Osteoblast (primary cell): ENCODE results near the gene TIMP3. TPM values are rescaled to one million over a fixed set of nuclear protein-coding genes. Genes with fewer than 3 reads are reported as not detected.
A peak's percentile ranks its signal among the peaks of the same experiment; 100 is the strongest.

ENCODE experiments used
- DNase-seq: peaks from one replicate; pipeline ENCODE4 v3.0.0; 2011; ENCODE audit warnings: low spot score, mixed read lengths; ENCODE audit not compliant: insufficient read length; ENCODE audit errors: missing footprints
- H2AFZ ChIP-seq: 2 replicates; pipeline ENCODE4 v1.6.0; 2011; ENCODE audit warnings: mild to moderate bottlenecking, low read length
- H3K27ac ChIP-seq: 2 replicates; pipeline ENCODE4 v1.5.1; 2011; ENCODE audit warnings: mild to moderate bottlenecking, low read depth, low read length, moderate library complexity
- H3K27me3 ChIP-seq: 2 replicates; pipeline ENCODE4 v1.6.0; 2012; ENCODE audit warnings: mild to moderate bottlenecking, control low read depth, inconsistent platforms, low read length, moderate library complexity; ENCODE audit not compliant: insufficient read depth
- H3K36me3 ChIP-seq: 2 replicates; pipeline ENCODE4 v1.5.1; 2011; ENCODE audit warnings: mild to moderate bottlenecking, low read length, control low read depth, moderate library complexity; ENCODE audit not compliant: insufficient read depth
- H3K4me1 ChIP-seq: 2 replicates; pipeline ENCODE4 v1.5.1; 2011; ENCODE audit warnings: mild to moderate bottlenecking, low read length, control low read depth, moderate library complexity; ENCODE audit not compliant: insufficient read depth
- H3K4me2 ChIP-seq: 2 replicates; pipeline ENCODE4 v1.6.0; 2011; ENCODE audit warnings: mild to moderate bottlenecking, low read length; ENCODE audit not compliant: insufficient read depth
- H3K4me3 ChIP-seq: fragments of 200-600 bp; sonication (generic); 3 replicates; pipeline ENCODE4 v1.5.1; 2012; ENCODE audit warnings: mild to moderate bottlenecking, low read length, inconsistent platforms; ENCODE audit not compliant: insufficient read depth
- H3K79me2 ChIP-seq: 2 replicates; pipeline ENCODE4 v1.6.0; 2012; ENCODE audit warnings: mild to moderate bottlenecking, low read length, control low read depth, inconsistent platforms; ENCODE audit not compliant: insufficient read depth
- H3K9me3 ChIP-seq: 2 replicates; pipeline ENCODE4 v1.5.1; 2011; ENCODE audit warnings: low read depth, low read length, control low read depth
- H4K20me1 ChIP-seq: 2 replicates; pipeline ENCODE4 v1.6.0; 2012; ENCODE audit warnings: mild to moderate bottlenecking, low read length, control low read depth; ENCODE audit not compliant: insufficient read depth
- CTCF ChIP-seq: IDR thresholded peaks from 2 replicates; pipeline ENCODE4 v1.5.1; 2011; ENCODE audit warnings: mild to moderate bottlenecking, low read depth, low read length, moderate library complexity; ENCODE audit errors: extremely low read depth
- total RNA-seq: library from RNA; depleted of rRNA; stranded (reverse); fragments of >200 nt; gene quantifications from 2 replicates; pipeline ENCODE4 v1.2.3, GENCODE V29; 2012

TIMP3 gene
- 1,020 and 1,293 TPM in 2 replicates for total RNA-seq

- H3K27ac ChIP-seq = peak within 1 kb of the TSS; percentile 60
- no peaks in the 10 kb centered on the region for H3K9me3 ChIP-seq
- TF ChIP-seq CTCF = no peak
- peaks cover 25% of the 10 kb centered on the region for H3K36me3 ChIP-seq
- peak within 1 kb of the TSS; percentile 87 for H3K4me2 ChIP-seq
- H3K27me3 ChIP-seq = no peaks in the 10 kb centered on the region
- H3K4me1 ChIP-seq = peaks cover 49% of the 10 kb centered on the region
- H3K4me3 ChIP-seq = peak within 1 kb of the TSS; percentile 73
- peaks cover 55% of the 10 kb centered on the region for H3K79me2 ChIP-seq
- H4K20me1 ChIP-seq = peaks cover 47% of the 10 kb centered on the region
- peak within 1 kb of the TSS; percentile 58 for H2AFZ ChIP-seq
- peak; percentile 98 for DNase-seq
These were observed at the start of gene TIMP3 for GRCh38 chr22:32801537-32802236. TIMP3 (plus strand) TSS chr22:32801705; CDS start chr22:32802002, 297 bp downstream.

- Histone ChIP-seq H3K9me3 (no peaks in the 10 kb centered on the region), H4K20me1 (no peaks in the 10 kb centered on the region), H3K79me2 (no peaks in the 10 kb centered on the region), H3K36me3 (no peaks in the 10 kb centered on the region), H3K27ac (peak overlapping the region; percentile 75), H3K27me3 (no peaks in the 10 kb centered on the region), H3K4me2 (no peak overlapping the region), H3K4me3 (no peak overlapping the region), H2AFZ (peak overlapping the region; percentile 21), H3K4me1 (peaks cover 26% of the 10 kb centered on the region)
- no peak for TF ChIP-seq CTCF
- no peak for DNase-seq
These were observed 49.2 kb upstream of the TIMP3 start for GRCh38 chr22:32752326-32752725.

- Histone ChIP-seq H3K27me3 (no peaks in the 10 kb centered on the region), H3K4me1 (peaks cover 26% of the 10 kb centered on the region), H3K4me2 (peak overlapping the region; percentile 46), H3K4me3 (no peak overlapping the region), H2AFZ (peak overlapping the region; percentile 21), H3K79me2 (no peaks in the 10 kb centered on the region), H3K9me3 (no peaks in the 10 kb centered on the region), H3K36me3 (no peaks in the 10 kb centered on the region), H3K27ac (peak overlapping the region; percentile 75), H4K20me1 (no peaks in the 10 kb centered on the region)
- TF ChIP-seq CTCF = no peak
- peak; percentile 89 for DNase-seq
These were observed 48.5 kb upstream of the TIMP3 start for GRCh38 chr22:32752816-32753520.

GRCh38 chr22:32753591-32753990 is 47.9 kb upstream of the TIMP3 start:
- H3K4me2 ChIP-seq = no peak overlapping the region
- no peaks in the 10 kb centered on the region for H4K20me1 ChIP-seq
- H3K27me3 ChIP-seq = no peaks in the 10 kb centered on the region
- H3K9me3 ChIP-seq = no peaks in the 10 kb centered on the region
- TF ChIP-seq CTCF = no peak
- H3K4me3 ChIP-seq = no peak overlapping the region
- H3K4me1 ChIP-seq = peaks cover 26% of the 10 kb centered on the region
- no peak for DNase-seq
- no peaks in the 10 kb centered on the region for H3K79me2 ChIP-seq
- H2AFZ ChIP-seq = no peak overlapping the region
- H3K36me3 ChIP-seq = no peaks in the 10 kb centered on the region
- H3K27ac ChIP-seq = peak overlapping the region; percentile 75
